ENCODE data around the gene CYB5B. TPM values are rescaled to one million over a fixed set of nuclear protein-coding genes. Genes with fewer than 3 reads are reported as not detected.

The CYB5B gene
- total RNA-seq, 2 experiments from 2014 or later: 179 to 183 TPM

DNA sequence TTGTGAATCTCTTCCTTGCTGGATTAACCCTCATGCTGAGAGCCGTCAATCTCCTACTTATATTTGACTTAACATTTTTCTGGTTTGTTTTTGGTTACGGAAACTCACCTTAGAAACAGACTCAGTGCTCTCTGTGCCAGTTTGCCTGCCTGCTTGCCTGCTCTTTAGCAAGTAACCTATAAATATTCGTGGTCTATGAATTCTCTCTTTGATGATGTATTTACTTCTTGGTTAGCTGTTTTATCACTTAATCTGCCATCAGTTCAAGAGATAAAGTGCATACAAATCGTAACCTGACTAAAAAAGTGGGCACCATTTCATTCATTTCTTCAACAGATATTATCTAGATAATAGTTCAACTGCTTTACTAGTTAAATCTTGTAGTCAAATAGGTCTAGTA, 26.7 kb downstream of the CYB5B start:
- ATAC-seq (no peak), DNase-seq (no peak)
- H3K4me1 Mint-ChIP-seq (ENCODE audit: low read depth): peaks cover 18% of the 10 kb centered on the region
- CTCF ChIA-PET: interaction anchor here (1.3 kb wide), 1 partner anchor 13 kb away, joined by 3 read pairs; no protein-coding TSS in a partner anchor
- POLR2A ChIA-PET: no interaction called here
- no peak overlapping the region for H3K4me3 Mint-ChIP-seq
- H3K27ac Mint-ChIP-seq: no peak overlapping the region
- H3K9me3 Mint-ChIP-seq (ENCODE audit: insufficient read depth): no peaks in the 10 kb centered on the region
- H3K27me3 Mint-ChIP-seq (ENCODE audit: low read depth): no peaks in the 10 kb centered on the region
- peaks cover 66% of the 10 kb centered on the region for H3K36me3 Mint-ChIP-seq (ENCODE audit: low read depth)

DNA sequence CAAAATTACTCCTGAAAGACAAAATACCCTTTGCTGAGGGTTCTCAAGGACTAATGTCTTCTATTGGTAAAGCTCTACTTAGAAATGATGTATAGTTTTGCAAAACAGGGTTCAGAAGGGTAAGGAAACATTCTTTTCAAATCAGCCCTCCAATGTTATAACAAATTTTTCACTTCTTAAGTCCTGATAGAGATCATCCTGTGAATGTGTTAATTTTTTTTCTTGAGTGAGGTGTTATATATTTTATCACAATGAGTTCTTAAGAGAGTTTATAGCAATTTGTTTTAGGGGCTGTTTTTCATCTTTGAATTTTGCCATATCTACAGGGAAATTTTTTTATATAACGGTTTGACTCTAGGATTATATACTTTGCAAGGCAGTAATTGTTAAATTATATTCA, 29.5 kb downstream of the CYB5B start:
- Mint-ChIP-seq H3K4me1 (ENCODE audit: low read depth) (peaks cover 15% of the 10 kb centered on the region), H3K4me3 (no peak overlapping the region), H3K36me3 (ENCODE audit: low read depth) (peaks cover 50% of the 10 kb centered on the region), H3K27me3 (ENCODE audit: low read depth) (no peaks in the 10 kb centered on the region), H3K9me3 (ENCODE audit: insufficient read depth) (no peaks in the 10 kb centered on the region), H3K27ac (no peak overlapping the region)
- no peak for ATAC-seq
- DNase-seq: no peak
- ChIA-PET POLR2A (interaction anchor here (0.7 to 1.1 kb wide), 2 partner anchors 46 to 230 kb away, joined by 3 read pairs; no protein-coding TSS in a partner anchor), CTCF (interaction anchor here (0.9 kb wide), 1 partner anchor 42 kb away, joined by 3 read pairs; no protein-coding TSS in a partner anchor)

DNA sequence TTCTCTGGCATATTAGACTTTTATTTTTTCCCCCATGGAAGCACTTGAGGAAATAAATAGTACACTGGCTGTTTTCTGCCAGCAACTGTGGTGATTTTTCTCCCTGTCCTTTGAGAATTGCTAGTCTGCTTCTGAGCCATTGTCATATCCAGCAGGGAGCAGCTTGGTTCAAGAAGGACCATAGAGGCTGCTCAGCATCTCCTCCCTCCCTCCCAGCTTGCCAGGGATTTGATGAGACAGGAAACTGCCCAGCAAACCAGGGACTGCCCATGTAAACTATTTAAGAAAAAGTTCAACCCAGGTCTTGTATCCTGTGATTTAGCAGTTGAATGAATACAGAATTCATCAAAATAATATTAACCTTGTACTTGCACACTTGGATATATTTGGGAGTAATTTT, 39.5 kb downstream of the CYB5B start:
- POLR2A ChIA-PET: interaction anchor here (1.2 kb wide), 1 partner anchor 8 kb away, joined by 5 read pairs; no protein-coding TSS in a partner anchor

DNA sequence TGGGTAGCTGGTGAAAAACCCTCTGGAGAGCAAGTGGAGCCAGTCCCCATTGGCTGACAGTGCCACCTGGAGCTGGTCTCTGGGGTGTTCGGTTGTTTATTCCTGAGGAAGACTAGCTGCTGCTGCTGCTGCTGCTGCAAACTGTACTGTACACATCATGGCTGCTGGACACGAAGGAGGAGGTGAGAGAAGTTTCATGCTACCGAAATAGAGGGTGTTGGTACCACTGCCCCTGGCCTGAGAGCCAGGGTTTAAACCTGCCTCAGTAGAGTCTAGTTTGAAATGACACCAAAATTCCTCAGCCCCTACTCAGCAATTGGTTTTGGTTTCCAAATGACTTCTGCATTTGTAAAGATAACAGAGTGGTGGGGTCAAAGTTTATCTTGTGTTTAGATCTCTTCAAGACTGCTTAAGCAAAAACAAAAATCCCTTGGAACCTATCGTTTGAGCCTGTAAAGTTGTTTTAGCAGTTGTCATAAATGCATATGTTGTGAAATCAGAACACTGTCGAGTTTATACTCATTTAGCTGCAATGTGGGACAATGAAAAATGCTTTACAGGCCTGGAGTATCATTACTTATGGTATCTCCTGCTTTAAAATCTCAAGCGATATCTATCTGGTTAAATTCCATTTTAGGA, 40.8 kb downstream of the CYB5B start:
- DNase-seq (no peak), ATAC-seq (peak; percentile 50)
- ChIA-PET CTCF (interaction anchor here (1.2 to 3.1 kb wide), 6 partner anchors 13 to 99 kb away, joined by 3 to 26 read pairs (median 3); no protein-coding TSS in a partner anchor), POLR2A (interaction anchor here (0.6 to 1.2 kb wide), 2 partner anchors 9 to 23 kb away, joined by 4 to 5 read pairs; no protein-coding TSS in a partner anchor)
- H3K4me3 Mint-ChIP-seq: no peak overlapping the region
- no peaks in the 10 kb centered on the region for H3K9me3 Mint-ChIP-seq (ENCODE audit: insufficient read depth)
- H3K27ac Mint-ChIP-seq: peak overlapping the region; percentile 70
- H3K4me1 Mint-ChIP-seq (ENCODE audit: low read depth): peaks cover 44% of the 10 kb centered on the region
- peaks cover 40% of the 10 kb centered on the region for H3K36me3 Mint-ChIP-seq (ENCODE audit: low read depth)
- H3K27me3 Mint-ChIP-seq (ENCODE audit: low read depth): no peaks in the 10 kb centered on the region

More for the DNA sequence above, 39.5 kb downstream of the CYB5B start:
- Mint-ChIP-seq H3K9me3 (ENCODE audit: insufficient read depth) (no peaks in the 10 kb centered on the region), H3K27ac (no peak overlapping the region), H3K4me1 (ENCODE audit: low read depth) (peaks cover 33% of the 10 kb centered on the region), H3K4me3 (no peak overlapping the region), H3K36me3 (ENCODE audit: low read depth) (peaks cover 43% of the 10 kb centered on the region), H3K27me3 (ENCODE audit: low read depth) (no peaks in the 10 kb centered on the region)
- CTCF ChIA-PET: interaction anchor here (1.4 to 3.1 kb wide), 3 partner anchors 12 to 68 kb away, joined by 3 to 26 read pairs (median 4); no protein-coding TSS in a partner anchor
- DNase-seq (no peak), ATAC-seq (no peak)

DNA sequence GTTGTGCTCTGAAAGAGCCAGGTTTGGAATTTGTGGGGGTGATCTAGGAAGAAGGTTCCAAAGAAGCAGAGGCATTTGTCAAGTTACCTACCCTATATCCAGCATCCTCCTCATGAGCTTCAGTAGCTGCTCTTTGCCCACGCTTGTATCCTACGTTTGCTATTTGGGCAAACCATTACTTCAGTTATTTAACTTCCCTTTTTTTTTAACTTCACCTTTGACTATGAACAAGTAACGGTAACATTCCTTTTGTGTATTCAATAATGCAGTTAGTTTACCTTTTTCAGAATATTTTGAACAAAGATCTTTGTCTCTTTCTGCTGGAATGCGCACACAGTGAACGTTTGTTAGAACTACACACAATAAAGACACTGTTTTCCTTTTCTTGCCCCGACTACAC, 41.5 kb downstream of the CYB5B start:
- peaks cover 50% of the 10 kb centered on the region for H3K4me1 Mint-ChIP-seq (ENCODE audit: low read depth)
- ChIA-PET CTCF (interaction anchor here (1.4 to 3.1 kb wide), 3 partner anchors 29 to 99 kb away, joined by 3 to 26 read pairs (median 3); no protein-coding TSS in a partner anchor), POLR2A (interaction anchor here (0.6 kb wide), 1 partner anchor 24 kb away, joined by 4 read pairs; no protein-coding TSS in a partner anchor)
- ATAC-seq: no peak
- H3K27me3 Mint-ChIP-seq (ENCODE audit: low read depth): no peaks in the 10 kb centered on the region
- no peak overlapping the region for H3K27ac Mint-ChIP-seq
- H3K4me3 Mint-ChIP-seq: no peak overlapping the region
- no peaks in the 10 kb centered on the region for H3K9me3 Mint-ChIP-seq (ENCODE audit: insufficient read depth)
- DNase-seq: no peak
- peaks cover 37% of the 10 kb centered on the region for H3K36me3 Mint-ChIP-seq (ENCODE audit: low read depth)

DNA sequence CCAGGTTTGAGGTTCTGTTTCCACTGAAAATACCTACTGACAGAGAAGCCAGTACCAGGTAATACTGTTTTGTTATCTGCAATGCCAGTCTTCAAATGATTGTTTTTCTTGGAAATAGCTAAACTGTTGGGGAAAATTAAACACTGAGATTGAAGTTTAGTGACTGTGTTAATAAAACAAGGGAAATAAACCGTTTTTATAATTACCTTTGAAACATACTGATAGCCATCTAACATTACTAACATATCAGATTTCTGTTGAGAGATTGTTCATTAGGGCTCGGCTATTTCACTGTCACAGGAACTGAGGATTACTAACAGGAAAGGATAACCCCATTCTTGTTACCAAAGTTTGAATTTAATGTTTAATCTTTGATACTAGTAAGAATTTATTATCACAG, 42.1 kb downstream of the CYB5B start:
- H3K9me3 Mint-ChIP-seq (ENCODE audit: insufficient read depth): no peaks in the 10 kb centered on the region
- DNase-seq (no peak), ATAC-seq (no peak)
- no peak overlapping the region for H3K27ac Mint-ChIP-seq
- peaks cover 37% of the 10 kb centered on the region for H3K36me3 Mint-ChIP-seq (ENCODE audit: low read depth)
- no peak overlapping the region for H3K4me3 Mint-ChIP-seq
- peaks cover 53% of the 10 kb centered on the region for H3K4me1 Mint-ChIP-seq (ENCODE audit: low read depth)
- H3K27me3 Mint-ChIP-seq (ENCODE audit: low read depth): no peaks in the 10 kb centered on the region
- CTCF ChIA-PET: no interaction called here
- POLR2A ChIA-PET: no interaction called here

DNA sequence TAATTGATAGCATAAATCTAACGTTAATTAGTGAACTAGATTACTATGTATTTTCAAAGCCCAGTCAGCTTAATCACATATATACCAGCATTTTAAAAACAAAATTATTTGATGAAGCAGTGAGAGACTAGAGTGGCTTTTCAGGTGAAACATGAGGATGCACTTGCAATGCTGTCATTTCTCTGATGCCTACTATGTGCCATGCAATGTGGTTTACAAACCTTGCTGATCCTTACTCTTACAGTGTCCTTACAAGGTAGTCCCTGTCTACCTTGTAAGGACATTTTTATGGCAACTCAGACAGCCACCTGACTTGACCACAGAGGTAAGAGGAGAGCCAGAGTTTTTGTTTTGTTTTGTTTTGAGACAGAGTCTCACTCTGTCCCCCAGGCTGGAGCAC, 42.7 kb downstream of the CYB5B start:
- no peak for ATAC-seq
- peaks cover 36% of the 10 kb centered on the region for H3K36me3 Mint-ChIP-seq (ENCODE audit: low read depth)
- ChIA-PET POLR2A (no interaction called here), CTCF (interaction anchor here (4.0 kb wide), 1 partner anchor 71 kb away, joined by 22 read pairs; no protein-coding TSS in a partner anchor)
- DNase-seq: no peak
- no peaks in the 10 kb centered on the region for H3K9me3 Mint-ChIP-seq (ENCODE audit: insufficient read depth)
- H3K27ac Mint-ChIP-seq: no peak overlapping the region
- no peaks in the 10 kb centered on the region for H3K27me3 Mint-ChIP-seq (ENCODE audit: low read depth)
- peaks cover 53% of the 10 kb centered on the region for H3K4me1 Mint-ChIP-seq (ENCODE audit: low read depth)
- no peak overlapping the region for H3K4me3 Mint-ChIP-seq

DNA sequence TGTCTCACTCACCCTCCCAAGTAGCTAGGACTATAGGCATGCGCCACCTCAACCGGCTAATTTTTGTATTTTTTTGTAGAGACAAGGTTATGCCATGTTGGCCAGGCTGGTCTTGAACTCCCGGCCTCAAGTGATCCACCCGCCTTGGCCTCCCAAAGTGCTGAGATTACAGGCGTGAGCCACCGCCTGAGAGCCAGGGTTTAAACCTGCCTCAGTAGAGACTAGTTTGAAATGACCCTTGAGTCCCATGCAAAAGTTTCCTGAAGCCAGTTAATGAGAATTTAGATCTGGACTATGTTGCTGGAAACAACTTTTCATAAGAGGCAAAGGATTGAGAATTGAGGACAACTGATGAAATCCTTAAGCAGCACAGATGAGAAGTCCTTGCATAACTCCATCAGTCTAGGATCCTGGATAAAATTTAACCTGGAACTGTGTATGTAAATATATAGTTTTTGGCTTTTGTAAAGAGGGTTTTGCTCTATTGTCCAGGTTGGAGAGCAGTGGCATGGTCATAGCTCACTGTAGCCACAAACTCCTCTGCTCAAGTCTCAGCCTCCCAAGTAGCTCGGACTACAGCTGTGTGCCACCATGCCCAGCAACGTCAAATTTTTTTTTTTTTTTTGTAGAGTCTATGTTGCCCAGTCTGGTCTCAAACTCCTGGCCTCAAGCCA, 43.2 kb downstream of the CYB5B start:
- no peak for ATAC-seq
- ChIA-PET POLR2A (no interaction called here), CTCF (interaction anchor here (4.0 kb wide), 1 partner anchor 72 kb away, joined by 22 read pairs; no protein-coding TSS in a partner anchor)
- Mint-ChIP-seq H3K27me3 (ENCODE audit: low read depth) (no peaks in the 10 kb centered on the region), H3K4me3 (no peak overlapping the region), H3K4me1 (ENCODE audit: low read depth) (peaks cover 53% of the 10 kb centered on the region), H3K9me3 (ENCODE audit: insufficient read depth) (no peaks in the 10 kb centered on the region), H3K27ac (no peak overlapping the region), H3K36me3 (ENCODE audit: low read depth) (peaks cover 31% of the 10 kb centered on the region)
- DNase-seq: no peak

DNA sequence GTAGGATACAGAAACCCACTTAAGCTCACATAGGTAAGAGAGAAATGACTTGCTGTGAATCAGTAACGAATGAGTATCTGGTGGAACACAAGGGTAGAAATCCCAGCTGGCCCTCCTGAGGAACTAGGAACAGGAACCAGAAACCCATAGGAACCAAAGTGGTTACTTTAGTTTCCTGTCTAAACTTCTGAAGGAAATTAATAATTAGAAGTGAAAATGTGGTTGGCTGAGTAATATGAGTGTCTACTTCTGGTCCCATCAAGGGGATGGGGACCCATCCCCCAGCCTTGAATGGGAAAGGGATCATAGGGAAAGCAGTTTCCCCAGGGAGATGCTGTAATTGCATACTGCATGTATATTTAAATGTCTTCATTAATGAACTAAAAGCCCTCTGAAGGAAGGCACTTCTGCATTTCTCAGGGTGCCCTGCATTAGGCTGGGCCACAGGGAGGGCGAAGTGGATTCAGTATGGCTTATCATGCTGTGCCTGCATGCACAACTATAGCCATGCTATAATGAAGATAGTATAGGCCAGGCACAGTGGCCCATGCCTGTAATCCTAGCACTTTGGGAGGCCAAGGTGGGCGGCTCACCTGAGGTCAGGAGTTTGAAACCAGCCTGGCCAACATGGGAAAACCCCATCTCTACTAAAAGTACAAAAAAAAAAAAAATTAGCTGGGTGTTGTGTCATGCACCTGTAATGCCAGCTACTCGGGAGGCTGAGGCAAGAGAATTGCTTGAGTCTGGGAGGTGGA, 45.6 kb downstream of the CYB5B start:
- DNase-seq (no peak), ATAC-seq (peak; percentile 34)
- Mint-ChIP-seq H3K4me3 (no peak overlapping the region), H3K36me3 (ENCODE audit: low read depth) (peaks cover 15% of the 10 kb centered on the region), H3K27me3 (ENCODE audit: low read depth) (no peaks in the 10 kb centered on the region), H3K9me3 (ENCODE audit: insufficient read depth) (no peaks in the 10 kb centered on the region), H3K27ac (peak overlapping the region; percentile 14), H3K4me1 (ENCODE audit: low read depth) (peaks cover 37% of the 10 kb centered on the region)
- ChIA-PET CTCF (interaction anchor here (1.2 to 4.0 kb wide), 2 partner anchors 74 to 94 kb away, joined by 3 to 22 read pairs; no protein-coding TSS in a partner anchor), POLR2A (no interaction called here)

DNA sequence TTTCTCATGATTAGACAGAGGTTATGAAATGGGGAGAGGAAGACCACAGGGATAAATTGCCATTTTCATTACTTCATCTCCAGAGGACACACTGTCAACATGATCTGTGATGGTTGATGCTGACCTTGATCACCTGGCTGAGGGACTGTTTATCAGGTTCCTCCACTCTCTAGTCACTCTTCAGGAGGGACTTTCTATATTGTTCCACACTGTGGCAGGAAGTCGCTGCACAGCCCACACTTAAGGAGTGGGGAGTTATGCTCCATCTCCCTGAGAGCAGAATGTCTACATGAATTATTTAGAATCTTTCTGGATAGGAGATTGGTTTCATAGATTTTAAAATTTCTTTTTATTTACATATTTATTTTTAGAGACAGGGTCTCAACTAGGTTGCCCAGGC, 46.7 kb downstream of the CYB5B start:
- H3K27me3 Mint-ChIP-seq (ENCODE audit: low read depth): no peaks in the 10 kb centered on the region
- DNase-seq (no peak), ATAC-seq (peak; percentile 58)
- ChIA-PET POLR2A (no interaction called here), CTCF (no interaction called here)
- H3K4me3 Mint-ChIP-seq: no peak overlapping the region
- no peak overlapping the region for H3K27ac Mint-ChIP-seq
- peaks cover 29% of the 10 kb centered on the region for H3K4me1 Mint-ChIP-seq (ENCODE audit: low read depth)
- peaks cover 5% of the 10 kb centered on the region for H3K36me3 Mint-ChIP-seq (ENCODE audit: low read depth)
- H3K9me3 Mint-ChIP-seq (ENCODE audit: insufficient read depth): no peaks in the 10 kb centered on the region

DNA sequence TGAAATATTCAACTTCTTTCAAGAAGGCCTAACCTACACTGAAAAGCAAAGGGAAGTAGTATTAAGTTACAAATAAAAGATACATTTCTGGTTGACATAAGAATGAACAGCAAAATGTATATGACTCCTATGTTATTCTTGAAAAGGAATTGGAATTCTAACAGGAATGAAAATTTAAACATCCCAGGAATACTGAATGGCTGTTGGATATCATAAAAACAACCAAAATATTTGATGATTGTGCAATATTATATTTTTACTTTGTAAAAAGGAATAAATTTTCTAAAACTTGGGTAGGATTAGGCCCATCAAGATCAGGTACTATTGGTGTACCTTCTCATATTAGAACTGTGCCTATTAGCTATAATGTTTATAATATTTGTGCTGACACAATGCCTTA, 50.0 kb downstream of the CYB5B start:
- Mint-ChIP-seq H3K36me3 (ENCODE audit: low read depth) (peaks cover under 1% of the 10 kb centered on the region), H3K4me3 (no peak overlapping the region), H3K4me1 (ENCODE audit: low read depth) (peaks cover 17% of the 10 kb centered on the region), H3K27ac (no peak overlapping the region), H3K27me3 (ENCODE audit: low read depth) (no peaks in the 10 kb centered on the region), H3K9me3 (ENCODE audit: insufficient read depth) (no peaks in the 10 kb centered on the region)
- DNase-seq (no peak), ATAC-seq (no peak)
- ChIA-PET POLR2A (no interaction called here), CTCF (no interaction called here)

All from activated CD8-positive, alpha-beta T cell treated with anti-CD3 and anti-CD28 coated beads, Interleukin-2, amount 10 ng/mL, durations not matched to agents 7 days and 5 days (primary cell).